Brain microvascular endothelial cell (primary cell): ENCODE measurements around the gene CETP.

Source experiments
- DNase-seq: peaks from one replicate; pipeline ENCODE4 v3.0.0-alpha.2; 2020
- H3K27ac ChIP-seq: fragments of 250-450 bp; sonication (Bioruptor Pico); 2 replicates; pipeline ENCODE4 v1.5.1; 2020; ENCODE audit warnings: mild to moderate bottlenecking, moderate library complexity
- H3K27me3 ChIP-seq: fragments of 250-450 bp; sonication (Bioruptor Pico); replicated peaks from 2 replicates; pipeline ENCODE4 v1.5.1; 2020; ENCODE audit warnings: mild to moderate bottlenecking
- H3K36me3 ChIP-seq: fragments of 250-450 bp; sonication (Bioruptor Pico); replicated peaks from 2 replicates; pipeline ENCODE4 v1.5.1; 2020; ENCODE audit warnings: mild to moderate bottlenecking
- H3K4me3 ChIP-seq: 2 replicates; pipeline ENCODE4 v1.5.1; 2011; ENCODE audit warnings: low read depth, mild to moderate bottlenecking, control low read depth, low read length, moderate library complexity
- CTCF ChIP-seq: IDR thresholded peaks from 2 replicates; pipeline ENCODE4 v1.5.1; 2011; ENCODE audit warnings: low read depth, mild to moderate bottlenecking, moderate library complexity, low read length, control low read depth, inconsistent platforms; ENCODE audit errors: missing control alignments
- in situ Hi-C: cut with HindIII; loops from 2 replicates; pipeline ENCODE4 v1.10.0; 2017; ENCODE audit warnings: low sequenced_read_pairs, low pct_ligation_motif_present

Gene CETP

DNA sequence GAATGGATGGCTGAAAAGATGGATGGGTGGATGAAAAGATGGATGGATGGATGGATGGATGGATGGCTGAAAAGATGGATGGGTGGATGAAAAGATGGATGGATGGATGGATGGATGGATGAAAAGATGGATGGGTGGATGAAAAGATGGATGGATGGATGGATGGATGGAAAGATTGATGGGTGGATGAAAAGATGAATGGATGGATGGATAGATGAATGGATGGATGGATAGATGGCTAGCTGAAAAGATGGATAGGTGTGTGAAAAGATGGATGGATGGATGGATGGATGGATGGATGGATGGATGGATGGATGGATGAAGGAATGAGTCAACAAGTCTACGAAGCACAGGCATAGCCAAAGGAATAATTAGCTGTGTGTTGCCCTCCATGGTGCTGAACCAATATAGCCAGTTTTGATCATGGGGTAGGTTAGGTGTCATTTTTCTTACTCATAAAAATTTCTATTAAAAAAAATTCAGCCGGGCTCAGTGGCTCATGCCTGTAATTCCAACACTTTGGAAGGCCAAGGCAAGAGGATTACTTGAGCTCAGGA, 68.7 kb downstream of the CETP start:
- no peaks in the 10 kb centered on the region for H3K27me3 ChIP-seq
- in situ Hi-C loops = no loop called here
- DNase-seq = no peak
- H3K27ac ChIP-seq = no peak overlapping the region
- no peak for TF ChIP-seq CTCF
- H3K36me3 ChIP-seq = peaks cover 7% of the 10 kb centered on the region
- no peak overlapping the region for H3K4me3 ChIP-seq

- no peak for DNase-seq
- H3K4me3 ChIP-seq = no peak overlapping the region
- H3K36me3 ChIP-seq = peaks cover 7% of the 10 kb centered on the region
- in situ Hi-C loops = no loop called here
- TF ChIP-seq CTCF = no peak
- no peak overlapping the region for H3K27ac ChIP-seq
- H3K27me3 ChIP-seq = no peaks in the 10 kb centered on the region
Observed at GRCh38 chr16:57031156-57031555, 69.4 kb downstream of the CETP start.

- H3K36me3 ChIP-seq = peaks cover 7% of the 10 kb centered on the region
- no peak for DNase-seq
- in situ Hi-C loops = no loop called here
- no peak for TF ChIP-seq CTCF
- no peak overlapping the region for H3K27ac ChIP-seq
- H3K27me3 ChIP-seq = no peaks in the 10 kb centered on the region
- H3K4me3 ChIP-seq = no peak overlapping the region
Observed at GRCh38 chr16:57032346-57032745, 70.6 kb downstream of the CETP start.

DNA sequence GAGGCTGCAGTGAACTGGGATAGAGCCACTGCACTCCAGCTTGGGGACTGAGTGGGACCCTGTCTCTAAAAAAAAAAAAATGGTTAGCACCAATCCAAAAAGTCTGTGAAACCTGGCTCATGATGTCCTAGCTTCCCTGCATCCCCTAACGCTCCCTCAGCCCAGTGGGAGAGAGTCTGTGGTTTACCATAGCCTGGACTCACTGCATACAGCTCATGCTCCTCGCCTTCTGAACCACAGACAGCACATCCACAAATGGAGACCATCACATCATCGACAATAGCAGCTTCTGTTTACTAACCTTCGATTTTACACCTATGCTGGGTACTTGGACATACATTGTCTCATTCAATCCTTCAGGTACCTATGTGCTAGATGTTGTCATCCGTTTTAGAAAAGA, 71.2 kb downstream of the CETP start:
- DNase-seq = no peak
- in situ Hi-C loops = no loop called here
- H3K36me3 ChIP-seq = peaks cover 7% of the 10 kb centered on the region

More for the DNA sequence above, 71.2 kb downstream of the CETP start:
- H3K4me3 ChIP-seq = no peak overlapping the region
- H3K27ac ChIP-seq = no peak overlapping the region
- no peak for TF ChIP-seq CTCF
- no peaks in the 10 kb centered on the region for H3K27me3 ChIP-seq
